HEK293T (cell line): ENCODE measurements around the gene MICOS13.

Source experiments
- SUZ12 ChIP-seq: fragments of 450-650 bp; IDR thresholded peaks from 2 replicates; pipeline ENCODE4 v1.6.1; 2016; ENCODE audit warnings: mild to moderate bottlenecking
- TARDBP ChIP-seq: fragments of 450-650 bp; IDR thresholded peaks from 2 replicates; pipeline ENCODE4 v1.6.1; 2016

DNA sequence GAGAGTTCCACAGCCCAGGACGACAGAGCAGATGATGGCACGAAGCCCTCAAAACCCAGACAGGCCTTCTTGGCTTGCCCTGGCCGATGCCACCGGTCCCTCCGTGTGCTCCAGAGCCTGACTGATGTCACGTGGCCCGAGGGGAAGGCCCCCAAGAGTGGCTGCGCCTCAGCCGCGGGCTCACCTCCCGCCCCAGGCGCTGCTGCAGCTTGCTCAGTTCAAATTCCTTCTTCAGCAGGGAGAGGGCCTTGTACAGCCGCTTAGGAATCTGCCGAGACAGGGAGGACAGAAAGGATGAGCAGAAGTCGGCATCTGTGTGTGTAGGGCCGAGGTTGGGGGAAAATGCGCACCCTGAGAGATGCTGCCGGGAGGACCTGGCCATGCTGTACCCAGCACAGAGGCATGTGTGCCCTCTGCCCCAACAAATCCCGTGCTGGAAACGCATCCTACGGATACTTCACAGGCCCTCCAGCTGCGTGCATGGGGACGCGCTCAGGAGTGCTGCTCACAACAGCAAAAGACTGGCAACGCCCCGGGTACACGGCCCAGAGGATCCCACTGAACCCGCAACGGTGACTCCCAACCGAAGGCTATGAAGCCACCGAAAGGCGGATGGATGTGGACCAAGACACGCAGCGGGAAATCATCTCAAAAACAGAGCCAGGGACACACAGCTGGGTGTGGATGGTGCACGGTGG lies 26.7 kb upstream of the MICOS13 start:
- TF ChIP-seq TARDBP (no peak), SUZ12 (no peak)
